Ishikawa (cell line): ENCODE results near the gene ERN2.

ENCODE experiments used
- MAX ChIP-seq: IDR thresholded peaks from 2 replicates; pipeline ENCODE4 v1.6.1; 2012
- NFIC ChIP-seq: IDR thresholded peaks from 2 replicates; pipeline ENCODE4 v1.6.1; 2012
- RAD21 ChIP-seq: IDR thresholded peaks from 2 replicates; pipeline ENCODE4 v1.6.1; 2012; ENCODE audit warnings: low read depth
- TCF12 ChIP-seq: IDR thresholded peaks from 2 replicates; pipeline ENCODE4 v1.6.1; 2012; ENCODE audit warnings: low read depth
- USF1 ChIP-seq: IDR thresholded peaks from 2 replicates; pipeline ENCODE4 v1.6.1; 2012

- TF ChIP-seq RAD21 = no peak
- no peak for TF ChIP-seq NFIC
- no peak for TF ChIP-seq TCF12
- no peak for TF ChIP-seq MAX
- no peak for TF ChIP-seq USF1
These were observed 11.2 kb upstream of the ERN2 start for GRCh38 chr16:23724096-23724784.
